Thyroid gland (tissue), 4 donors: ENCODE results near the gene ATXN7L2. TPM values are rescaled to one million over a fixed set of nuclear protein-coding genes. Genes with fewer than 3 reads are reported as not detected.

ENCODE experiments used
- DNase-seq, 2 donors: peaks; one replicate each; pipeline ENCODE4 v3.0.0-alpha.2; 2019
- H3K27ac ChIP-seq, 3 donors: fragments of 200-600 bp; sonication (generic); 1 replicate in 2 of 3; 2 replicates in 1 of 3; pipeline ENCODE4 v1.5.1; 2016 to 2019; ENCODE audit warnings: mild to moderate bottlenecking in 1 of 3, moderate library complexity in 1 of 3
- H3K27me3 ChIP-seq: fragments of 200-600 bp; sonication (generic); one replicate; pipeline ENCODE4 v1.5.1; 2019
- H3K36me3 ChIP-seq, 2 donors: fragments of 200-600 bp; sonication (generic); one replicate each; pipeline ENCODE4 v1.5.1; 2016 to 2019
- H3K4me1 ChIP-seq, 2 donors: fragments of 200-600 bp; sonication (generic); one replicate each; pipeline ENCODE4 v1.5.1; 2017 to 2019
- H3K4me3 ChIP-seq, 3 donors: fragments of 200-600 bp; sonication (generic); replicated peaks in 1 of 3; 1 replicate in 2 of 3; 2 replicates in 1 of 3; pipeline ENCODE4 v1.5.1; 2016; ENCODE audit warnings: mild to moderate bottlenecking in 1 of 3
- H3K9me3 ChIP-seq: fragments of 200-600 bp; sonication (generic); one replicate; pipeline ENCODE4 v1.5.1; 2017
- CTCF ChIP-seq, 6 experiments: fragments of 200-600 bp in 3 of 6; fragments of 450-650 bp in 3 of 6; sonication (generic) in 3 of 6; IDR thresholded peaks; one replicate each; pipeline ENCODE4 v1.5.1; 2016 to 2019; ENCODE audit warnings: antibody characterized with exemption in 6 of 6, mild to moderate bottlenecking in 2 of 6, inconsistent platforms in 1 of 6, moderate library complexity in 1 of 6
- POLR2A ChIP-seq, 2 donors: fragments of 450-650 bp; IDR thresholded peaks; one replicate each; pipeline ENCODE4 v1.6.1; 2017; ENCODE audit warnings: antibody characterized with exemption in 2 of 2, mild to moderate bottlenecking in 2 of 2, moderate library complexity in 1 of 2
- WGBS, 2 donors: methylation state at CpG; one replicate each; pipeline ENCODE4 v1.1.5; 2017; 5-methylcytosine and 5-hydroxymethylcytosine counted together
- intact Hi-C: fragments of 100-400 bp; cut with DNase I; formaldehyde crosslinking; loops from one replicate; pipeline ENCODE4 v1.15.1; 2023
- total RNA-seq, 4 donors: library from RNA; depleted of rRNA; stranded (reverse); fragments of >200 nt; gene quantifications; one replicate each; pipeline ENCODE4 v1.2.3, GENCODE V29; 2016

Gene ATXN7L2
- total RNA-seq, 4 donors from 2014 or later: 5.8 to 11.7 (median 8.4) TPM

- TF ChIP-seq CTCF (IDR thresholded peaks at IDR 0.05) (no peak), POLR2A (IDR thresholded peaks at IDR 0.05) (no peak)
- intact Hi-C loops: loop anchor here (2.0 to 10.0 kb wide), 3 partner anchors 39 to 267 kb away; partner anchors contain the start of gene PSMA5
- H3K27ac ChIP-seq: no peak overlapping the region
- H3K4me1 ChIP-seq: peaks cover 4 to 6% of the 10 kb centered on the region in 2 donors
- no peak overlapping the region for H3K4me3 ChIP-seq
- no peaks in the 10 kb centered on the region for H3K9me3 ChIP-seq
- 77 to 88% methylated on average over 4 of the region's 4 CpGs for WGBS, 2 donors
- no peaks in the 10 kb centered on the region for H3K36me3 ChIP-seq
- no peak for DNase-seq
- no peaks in the 10 kb centered on the region for H3K27me3 ChIP-seq
Observed at GRCh38 chr1:109531380-109531779, 47.7 kb downstream of the ATXN7L2 start.

- no peak for DNase-seq
- Histone ChIP-seq H3K27ac (no peak overlapping the region), H3K4me3 (no peak overlapping the region)
Observed at GRCh38 chr1:109531826-109532364, 48.2 kb downstream of the ATXN7L2 start.

GRCh38 chr1:109532365-109533136 is 48.8 kb downstream of the ATXN7L2 start:
- Histone ChIP-seq H3K27me3 (no peaks in the 10 kb centered on the region), H3K4me1 (peaks cover 4 to 6% of the 10 kb centered on the region in 2 donors), H3K27ac (no peak overlapping the region), H3K4me3 (no peak overlapping the region), H3K9me3 (no peaks in the 10 kb centered on the region), H3K36me3 (no peaks in the 10 kb centered on the region)
- 14 to 17% methylated on average over 10 to 12 of the region's 12 CpGs for WGBS, 2 donors
- TF ChIP-seq CTCF (IDR thresholded peaks at IDR 0.05): peak; percentile 90 to 98 (median 96)
- TF ChIP-seq POLR2A (IDR thresholded peaks at IDR 0.05): no peak
- intact Hi-C loops: loop anchor here (5.0 to 10.0 kb wide), 2 partner anchors 105 to 268 kb away; partner anchors contain the start of gene PSMA5
- peak; percentile 76 to 83 for DNase-seq

More at GRCh38 chr1:109531826-109532364, 48.2 kb downstream of the ATXN7L2 start:
- intact Hi-C loops: loop anchor here (2.0 to 10.0 kb wide), 3 partner anchors 39 to 267 kb away; partner anchors contain the start of gene PSMA5
- H3K4me1 ChIP-seq: peaks cover 4 to 6% of the 10 kb centered on the region in 2 donors
- 41 to 73% methylated on average over 14 to 16 of the region's 16 CpGs for WGBS, 2 donors
- no peaks in the 10 kb centered on the region for H3K27me3 ChIP-seq
- H3K9me3 ChIP-seq: no peaks in the 10 kb centered on the region
- no peaks in the 10 kb centered on the region for H3K36me3 ChIP-seq
- TF ChIP-seq POLR2A (IDR thresholded peaks at IDR 0.05) (no peak), CTCF (IDR thresholded peaks at IDR 0.05) (no peak)

GRCh38 chr1:109534307-109534858 is 50.7 kb downstream of the ATXN7L2 start:
- intact Hi-C loops: loop anchor here (5.0 to 10.0 kb wide), 2 partner anchors 107 to 270 kb away; partner anchors contain the start of gene PSMA5
- no peak for DNase-seq
- Histone ChIP-seq H3K27ac (no peak overlapping the region), H3K27me3 (no peaks in the 10 kb centered on the region), H3K4me1 (peaks cover 4 to 9% of the 10 kb centered on the region in 2 donors), H3K4me3 (no peak overlapping the region), H3K9me3 (no peaks in the 10 kb centered on the region), H3K36me3 (no peaks in the 10 kb centered on the region)
- 89% methylated on average over 1 of the region's 1 CpG for WGBS, 2 donors
- TF ChIP-seq CTCF (IDR thresholded peaks at IDR 0.05) (no peak), POLR2A (IDR thresholded peaks at IDR 0.05) (no peak)
